Measurements from ENCODE around the gene SRGN. TPM values are rescaled to one million over a fixed set of nuclear protein-coding genes. Genes with fewer than 3 reads are reported as not detected.

Gene SRGN
- total RNA-seq, 1 donor = 474 TPM

DNA sequence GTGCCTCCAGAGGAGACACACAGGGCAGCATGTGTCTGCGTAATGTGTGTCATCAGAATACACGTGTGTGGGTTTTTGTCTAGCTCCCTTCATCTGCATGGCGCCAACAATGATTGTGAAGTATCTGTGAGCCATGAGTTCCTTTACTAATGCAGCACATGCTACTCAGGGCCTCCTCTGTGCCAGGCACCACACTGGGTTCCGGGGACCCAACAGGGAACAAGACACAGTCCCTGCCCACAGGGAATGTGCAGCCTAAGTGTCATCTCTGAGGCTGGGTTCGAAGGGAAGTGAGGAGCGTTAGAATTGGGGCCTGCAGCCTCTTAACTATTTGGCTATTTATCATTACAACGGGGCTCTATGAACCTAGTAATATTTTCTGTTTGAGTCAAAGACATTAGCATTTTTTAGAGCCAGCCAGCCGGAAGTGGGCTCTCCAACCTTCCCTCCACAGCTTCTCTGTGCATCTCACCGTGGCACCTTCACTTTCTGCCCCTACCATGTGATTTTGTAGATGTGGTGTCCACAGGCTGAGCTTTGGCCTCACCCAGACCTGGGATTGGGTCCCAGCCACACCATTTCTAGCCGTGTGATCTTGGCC, 43.9 kb upstream of the SRGN start:
- Histone ChIP-seq H3K4me1 (ENCODE audit: insufficient read depth, low read length) (no peaks in the 10 kb centered on the region), H2AFZ (ENCODE audit: low read length) (peak overlapping the region; percentile 42), H3K27me3 (ENCODE audit: insufficient read depth, low read length) (no peaks in the 10 kb centered on the region), H3K9me3 (ENCODE audit: low read depth, low read length) (no peaks in the 10 kb centered on the region), H3K36me3 (ENCODE audit: insufficient read depth, low read length) (no peaks in the 10 kb centered on the region), H3K4me3 (ENCODE audit: insufficient read depth, low read length) (no peak overlapping the region), H3K4me2 (ENCODE audit: insufficient read depth, low read length) (no peak overlapping the region), H3K27ac (ENCODE audit: low read depth, low read length) (no peak overlapping the region), H4K20me1 (ENCODE audit: insufficient read depth, low read length) (no peaks in the 10 kb centered on the region), H3K79me2 (ENCODE audit: insufficient read depth, low read length) (no peaks in the 10 kb centered on the region)
- DNase-seq (ENCODE audit: insufficient read length, low spot score, missing footprints) = no peak
- TF ChIP-seq, protein P1, sequence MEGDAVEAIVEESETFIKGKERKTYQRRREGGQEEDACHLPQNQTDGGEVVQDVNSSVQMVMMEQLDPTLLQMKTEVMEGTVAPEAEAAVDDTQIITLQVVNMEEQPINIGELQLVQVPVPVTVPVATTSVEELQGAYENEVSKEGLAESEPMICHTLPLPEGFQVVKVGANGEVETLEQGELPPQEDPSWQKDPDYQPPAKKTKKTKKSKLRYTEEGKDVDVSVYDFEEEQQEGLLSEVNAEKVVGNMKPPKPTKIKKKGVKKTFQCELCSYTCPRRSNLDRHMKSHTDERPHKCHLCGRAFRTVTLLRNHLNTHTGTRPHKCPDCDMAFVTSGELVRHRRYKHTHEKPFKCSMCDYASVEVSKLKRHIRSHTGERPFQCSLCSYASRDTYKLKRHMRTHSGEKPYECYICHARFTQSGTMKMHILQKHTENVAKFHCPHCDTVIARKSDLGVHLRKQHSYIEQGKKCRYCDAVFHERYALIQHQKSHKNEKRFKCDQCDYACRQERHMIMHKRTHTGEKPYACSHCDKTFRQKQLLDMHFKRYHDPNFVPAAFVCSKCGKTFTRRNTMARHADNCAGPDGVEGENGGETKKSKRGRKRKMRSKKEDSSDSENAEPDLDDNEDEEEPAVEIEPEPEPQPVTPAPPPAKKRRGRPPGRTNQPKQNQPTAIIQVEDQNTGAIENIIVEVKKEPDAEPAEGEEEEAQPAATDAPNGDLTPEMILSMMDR (IDR thresholded peaks at IDR 0.05; ENCODE audit: extremely low read depth, low read depth, low read length) = no peak

DNA sequence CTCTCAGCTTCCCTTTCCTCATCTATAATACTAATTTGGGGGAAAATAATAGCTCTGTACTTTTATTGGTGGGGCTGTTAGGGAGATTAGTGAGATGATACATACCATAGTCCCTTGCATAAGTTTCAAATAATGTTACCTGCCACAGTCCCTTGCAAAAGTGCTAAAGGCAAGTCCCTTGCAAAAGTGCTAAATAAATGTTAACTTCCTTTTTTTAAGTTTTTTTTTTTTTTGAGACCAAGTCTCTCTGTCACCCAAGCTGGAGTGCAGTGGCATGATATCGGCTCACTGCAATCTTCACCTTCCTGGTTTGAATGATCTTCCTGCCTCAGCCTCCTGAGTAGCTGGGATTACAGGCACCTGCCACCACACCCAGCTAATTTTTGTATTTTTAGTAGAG, 43.4 kb upstream of the SRGN start:
- no peak for DNase-seq (ENCODE audit: insufficient read length, low spot score, missing footprints)
- Histone ChIP-seq H3K36me3 (ENCODE audit: insufficient read depth, low read length) (no peaks in the 10 kb centered on the region), H3K4me2 (ENCODE audit: insufficient read depth, low read length) (no peak overlapping the region), H3K27me3 (ENCODE audit: insufficient read depth, low read length) (no peaks in the 10 kb centered on the region), H4K20me1 (ENCODE audit: insufficient read depth, low read length) (no peaks in the 10 kb centered on the region), H3K4me1 (ENCODE audit: insufficient read depth, low read length) (no peaks in the 10 kb centered on the region), H3K27ac (ENCODE audit: low read depth, low read length) (no peak overlapping the region), H3K9me3 (ENCODE audit: low read depth, low read length) (no peaks in the 10 kb centered on the region), H2AFZ (ENCODE audit: low read length) (peak overlapping the region; percentile 42), H3K79me2 (ENCODE audit: insufficient read depth, low read length) (no peaks in the 10 kb centered on the region), H3K4me3 (ENCODE audit: insufficient read depth, low read length) (no peak overlapping the region)
- TF ChIP-seq, protein P1 (IDR thresholded peaks at IDR 0.05; ENCODE audit: extremely low read depth, low read depth, low read length) = no peak

DNA sequence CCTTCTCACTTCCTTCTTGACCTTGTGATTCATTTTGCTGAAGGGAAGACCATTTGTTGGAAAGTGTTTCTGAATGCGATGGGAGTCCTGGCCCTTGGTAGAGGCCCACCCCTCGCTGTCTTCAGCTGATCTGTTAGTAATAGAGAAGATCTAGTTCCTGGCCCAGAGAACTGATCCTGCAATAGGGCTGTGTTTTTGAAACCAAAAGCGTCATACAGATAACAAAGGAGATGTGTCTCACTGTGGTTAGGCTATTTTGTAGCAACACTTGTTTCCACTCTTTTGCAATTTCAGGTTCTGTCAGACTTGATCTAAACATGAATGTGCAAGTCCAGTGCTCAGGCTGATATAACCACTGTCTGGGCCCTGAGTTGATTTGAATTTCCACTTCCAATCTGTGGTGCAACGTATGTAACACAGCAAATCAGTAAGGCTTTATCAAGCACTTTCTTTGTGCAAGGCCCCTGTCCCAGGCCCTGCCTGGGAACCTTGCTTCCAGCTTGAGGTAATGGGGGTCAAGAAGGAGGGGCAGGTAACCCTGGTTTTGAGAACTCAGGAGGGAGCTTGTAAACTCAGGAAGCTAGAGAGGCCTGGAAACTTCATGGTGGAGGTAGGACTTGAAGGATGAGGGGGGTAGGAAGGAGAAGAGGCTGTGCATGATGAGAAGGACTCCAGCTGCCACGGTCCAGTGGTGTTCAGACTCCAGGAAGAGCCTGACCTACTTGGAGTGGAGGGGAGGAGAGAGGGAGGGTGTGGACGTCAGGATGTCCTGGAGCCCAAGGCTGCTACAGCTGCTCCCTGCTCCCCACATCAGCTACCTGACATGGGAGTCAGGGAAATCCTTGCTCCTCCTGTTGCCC, 42.2 kb upstream of the SRGN start:
- H2AFZ ChIP-seq (ENCODE audit: low read length) = peak overlapping the region; percentile 18
- DNase-seq (ENCODE audit: insufficient read length, low spot score, missing footprints) = no peak
- no peaks in the 10 kb centered on the region for H3K9me3 ChIP-seq (ENCODE audit: low read depth, low read length)
- H3K36me3 ChIP-seq (ENCODE audit: insufficient read depth, low read length) = no peaks in the 10 kb centered on the region
- no peaks in the 10 kb centered on the region for H3K27me3 ChIP-seq (ENCODE audit: insufficient read depth, low read length)
- H3K4me3 ChIP-seq (ENCODE audit: insufficient read depth, low read length) = no peak overlapping the region
- H4K20me1 ChIP-seq (ENCODE audit: insufficient read depth, low read length) = no peaks in the 10 kb centered on the region
- no peaks in the 10 kb centered on the region for H3K79me2 ChIP-seq (ENCODE audit: insufficient read depth, low read length)
- no peaks in the 10 kb centered on the region for H3K4me1 ChIP-seq (ENCODE audit: insufficient read depth, low read length)
- peak overlapping the region; percentile 45 for H3K27ac ChIP-seq (ENCODE audit: low read depth, low read length)
- no peak overlapping the region for H3K4me2 ChIP-seq (ENCODE audit: insufficient read depth, low read length)
- TF ChIP-seq, protein P1 (IDR thresholded peaks at IDR 0.05; ENCODE audit: extremely low read depth, low read depth, low read length) = no peak

DNA sequence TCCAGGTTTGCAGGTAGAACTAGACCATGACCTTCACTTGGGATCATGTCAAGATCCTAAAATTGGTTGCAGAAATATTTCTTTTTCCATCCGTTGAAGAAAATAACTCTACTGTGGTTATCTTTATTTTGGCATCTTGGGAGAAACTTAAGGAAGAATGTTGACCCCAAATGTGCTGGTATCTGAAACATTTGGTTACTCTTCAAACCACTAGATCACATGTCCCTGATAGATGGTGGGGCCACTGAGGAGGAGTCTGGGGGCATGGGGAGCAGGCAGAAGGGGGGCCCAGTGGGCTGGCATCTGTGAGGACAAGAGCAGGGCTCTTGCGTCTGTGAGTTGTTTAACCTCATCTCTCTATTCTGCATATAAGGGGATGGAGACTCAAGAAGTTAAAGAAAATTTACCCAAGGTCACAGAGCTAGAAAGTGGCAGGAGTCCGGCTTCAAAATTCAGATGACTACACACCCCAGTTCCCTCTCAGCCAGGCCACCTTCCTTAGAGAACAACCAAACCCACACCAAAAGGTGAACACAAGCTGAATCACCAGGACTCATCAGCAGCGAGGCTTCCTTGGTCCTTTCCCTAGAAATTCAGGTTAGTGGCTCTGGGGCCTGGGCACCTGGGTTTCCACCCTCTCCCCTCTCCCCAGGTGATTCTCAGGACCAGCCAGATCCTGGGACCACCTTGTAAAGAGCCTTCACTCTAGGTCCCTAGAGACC, 40.6 kb upstream of the SRGN start:
- H3K36me3 ChIP-seq (ENCODE audit: insufficient read depth, low read length) = no peaks in the 10 kb centered on the region
- no peaks in the 10 kb centered on the region for H3K27me3 ChIP-seq (ENCODE audit: insufficient read depth, low read length)
- no peaks in the 10 kb centered on the region for H3K4me1 ChIP-seq (ENCODE audit: insufficient read depth, low read length)
- no peak overlapping the region for H3K27ac ChIP-seq (ENCODE audit: low read depth, low read length)
- DNase-seq (ENCODE audit: insufficient read length, low spot score, missing footprints) = no peak
- no peak overlapping the region for H3K4me2 ChIP-seq (ENCODE audit: insufficient read depth, low read length)
- no peak overlapping the region for H2AFZ ChIP-seq (ENCODE audit: low read length)
- no peaks in the 10 kb centered on the region for H3K79me2 ChIP-seq (ENCODE audit: insufficient read depth, low read length)
- TF ChIP-seq, protein P1 (IDR thresholded peaks at IDR 0.05; ENCODE audit: extremely low read depth, low read depth, low read length) = no peak
- H3K9me3 ChIP-seq (ENCODE audit: low read depth, low read length) = no peaks in the 10 kb centered on the region
- H3K4me3 ChIP-seq (ENCODE audit: insufficient read depth, low read length) = no peak overlapping the region
- no peaks in the 10 kb centered on the region for H4K20me1 ChIP-seq (ENCODE audit: insufficient read depth, low read length)
